Skeletal muscle satellite cell (primary cell): ENCODE data around the gene ADK.

Experiments
- H3K27me3 ChIP-seq: 2 replicates; pipeline ENCODE4 v1.7.0; 2013; ENCODE audit warnings: low read length; ENCODE audit not compliant: control insufficient read depth, insufficient read depth
- H3K36me3 ChIP-seq: 2 replicates; pipeline ENCODE4 v1.7.0; 2013; ENCODE audit warnings: mild to moderate bottlenecking, control low read depth, low read length; ENCODE audit not compliant: insufficient read depth
- H3K4me1 ChIP-seq: 2 replicates; pipeline ENCODE4 v1.7.0; 2013; ENCODE audit warnings: low read length; ENCODE audit not compliant: control insufficient read depth, insufficient read depth
- H3K4me2 ChIP-seq: 2 replicates; pipeline ENCODE4 v1.7.0; 2013; ENCODE audit warnings: mild to moderate bottlenecking, low read length
- H3K4me3 ChIP-seq: 2 replicates; pipeline ENCODE4 v1.7.0; 2013; ENCODE audit warnings: low read length
- H3K9ac ChIP-seq: 2 replicates; pipeline ENCODE4 v1.7.0; 2013; ENCODE audit warnings: mild to moderate bottlenecking, low read depth, low read length, moderate library complexity
- H3K9me3 ChIP-seq: replicated peaks from 2 replicates; pipeline ENCODE4 v1.7.0; 2013; ENCODE audit warnings: mild to moderate bottlenecking, control low read depth, low read length

ADK gene

DNA sequence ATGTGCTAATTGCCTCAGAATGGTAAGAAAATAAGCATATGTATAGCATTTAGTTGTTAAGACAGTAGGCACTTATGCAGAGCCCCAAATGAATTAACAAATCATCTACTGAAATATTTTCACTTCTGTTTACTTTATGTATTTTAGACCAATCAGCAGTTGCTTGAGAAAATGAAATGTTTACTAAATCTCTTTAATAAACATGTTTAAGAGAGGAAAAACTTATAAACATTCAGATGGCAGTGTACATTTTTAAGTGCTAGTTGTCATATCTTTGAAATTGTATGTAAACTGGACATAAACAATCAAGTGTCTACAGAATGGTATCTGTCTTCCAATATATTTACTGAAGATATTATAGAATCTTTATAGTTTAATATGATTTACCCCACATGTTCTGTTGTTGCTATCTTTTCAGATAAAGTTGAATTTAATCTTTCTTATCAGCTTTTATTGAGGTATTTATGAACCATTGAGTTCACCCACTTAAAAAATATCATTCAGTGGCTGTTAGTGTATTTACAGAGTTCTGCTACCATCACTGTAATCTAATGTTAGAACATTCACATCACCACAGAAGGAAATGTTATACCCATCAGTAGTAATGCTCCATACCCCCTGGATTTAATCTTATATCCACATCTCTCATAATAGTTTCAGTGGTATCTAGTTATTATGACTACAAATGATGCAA, 264.3 kb downstream of the ADK start:
- Histone ChIP-seq H3K4me1 (no peaks in the 10 kb centered on the region), H3K4me2 (no peak overlapping the region), H3K27me3 (no peaks in the 10 kb centered on the region), H3K4me3 (no peak overlapping the region), H3K9me3 (no peaks in the 10 kb centered on the region), H3K9ac (no peak overlapping the region), H3K36me3 (no peaks in the 10 kb centered on the region)

DNA sequence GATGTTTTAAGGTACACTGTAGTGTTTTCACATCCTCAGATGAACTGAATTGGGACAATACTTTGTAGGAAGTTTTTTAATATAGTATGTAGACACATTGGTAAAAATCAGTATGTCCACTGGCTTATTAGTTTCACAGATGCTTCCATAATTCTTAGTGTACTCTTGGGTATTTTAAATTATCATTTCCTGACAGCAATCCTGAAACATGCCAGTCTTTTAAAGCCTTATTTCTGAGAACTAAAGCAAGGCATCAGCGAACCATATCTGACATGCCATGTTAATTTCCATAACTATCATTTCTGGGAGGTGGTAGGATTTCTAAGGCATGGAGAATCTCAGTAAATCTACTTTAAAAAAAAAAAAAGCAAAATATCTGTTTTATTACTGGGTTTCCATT, 266.4 kb downstream of the ADK start:
- no peaks in the 10 kb centered on the region for H3K27me3 ChIP-seq
- H3K9me3 ChIP-seq: no peaks in the 10 kb centered on the region
- H3K9ac ChIP-seq: no peak overlapping the region
- no peaks in the 10 kb centered on the region for H3K36me3 ChIP-seq
- H3K4me2 ChIP-seq: no peak overlapping the region
- no peaks in the 10 kb centered on the region for H3K4me1 ChIP-seq
- no peak overlapping the region for H3K4me3 ChIP-seq

DNA sequence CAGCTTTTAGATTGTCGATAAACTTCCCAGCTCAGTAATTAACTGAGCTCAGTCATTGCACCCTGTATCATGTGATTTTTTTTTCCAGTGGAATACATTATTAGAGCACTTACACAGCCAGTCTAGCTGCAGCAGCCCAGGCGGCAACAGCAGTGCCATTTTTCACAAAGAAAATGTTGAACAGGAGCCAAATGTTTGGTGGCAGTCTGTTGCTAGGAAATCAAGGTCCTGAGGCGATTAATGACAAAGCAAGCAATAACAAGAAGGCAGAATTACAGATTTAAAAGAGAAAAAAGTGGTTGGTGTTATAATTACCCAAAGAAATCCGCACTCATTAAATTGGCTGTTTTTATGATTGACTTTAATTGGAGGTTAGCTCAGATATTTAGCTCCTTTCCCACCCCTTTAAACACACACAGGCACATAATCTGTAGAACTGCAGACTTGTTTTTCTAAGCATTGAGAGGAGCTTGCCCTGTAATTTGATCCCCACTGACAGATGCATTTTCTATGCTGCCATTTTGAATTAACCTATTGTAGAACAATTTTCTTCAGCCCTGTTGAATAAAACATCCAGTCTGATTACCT, 267.4 kb downstream of the ADK start:
- Histone ChIP-seq H3K4me1 (no peaks in the 10 kb centered on the region), H3K9ac (no peak overlapping the region), H3K4me2 (no peak overlapping the region), H3K4me3 (no peak overlapping the region), H3K27me3 (no peaks in the 10 kb centered on the region), H3K9me3 (no peaks in the 10 kb centered on the region), H3K36me3 (no peaks in the 10 kb centered on the region)

- Histone ChIP-seq H3K4me3 (no peak overlapping the region), H3K4me2 (no peak overlapping the region), H3K36me3 (no peaks in the 10 kb centered on the region), H3K27me3 (no peaks in the 10 kb centered on the region), H3K4me1 (no peaks in the 10 kb centered on the region), H3K9ac (no peak overlapping the region), H3K9me3 (no peaks in the 10 kb centered on the region)
These were observed 268.5 kb downstream of the ADK start for GRCh38 chr10:74419491-74419951.

DNA sequence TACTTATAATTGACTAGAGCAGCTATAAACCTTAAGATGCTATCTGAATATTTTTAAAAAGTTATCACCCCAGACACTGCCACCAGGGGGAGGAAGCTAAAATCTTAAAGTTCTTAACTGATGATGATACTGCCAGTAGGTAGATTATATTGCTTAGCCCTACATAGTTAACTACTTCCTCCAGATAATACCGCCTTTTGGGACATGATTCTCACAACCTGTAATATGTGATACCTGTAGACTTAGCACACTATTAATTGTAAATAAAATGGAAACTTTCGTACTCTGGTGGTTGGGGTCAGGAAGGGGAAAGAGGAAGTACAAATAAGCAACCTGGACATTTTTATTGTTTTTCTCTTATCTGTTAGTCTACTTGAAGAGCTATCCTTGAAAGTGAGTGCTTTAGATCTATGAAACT, 268.9 kb downstream of the ADK start:
- H3K4me2 ChIP-seq: no peak overlapping the region
- H3K27me3 ChIP-seq: no peaks in the 10 kb centered on the region
- H3K9ac ChIP-seq: no peak overlapping the region
- no peak overlapping the region for H3K4me3 ChIP-seq
- no peaks in the 10 kb centered on the region for H3K4me1 ChIP-seq
- no peaks in the 10 kb centered on the region for H3K36me3 ChIP-seq
- no peaks in the 10 kb centered on the region for H3K9me3 ChIP-seq

- H3K36me3 ChIP-seq: no peaks in the 10 kb centered on the region
These were observed 273.5 kb downstream of the ADK start for GRCh38 chr10:74424565-74424964.

DNA sequence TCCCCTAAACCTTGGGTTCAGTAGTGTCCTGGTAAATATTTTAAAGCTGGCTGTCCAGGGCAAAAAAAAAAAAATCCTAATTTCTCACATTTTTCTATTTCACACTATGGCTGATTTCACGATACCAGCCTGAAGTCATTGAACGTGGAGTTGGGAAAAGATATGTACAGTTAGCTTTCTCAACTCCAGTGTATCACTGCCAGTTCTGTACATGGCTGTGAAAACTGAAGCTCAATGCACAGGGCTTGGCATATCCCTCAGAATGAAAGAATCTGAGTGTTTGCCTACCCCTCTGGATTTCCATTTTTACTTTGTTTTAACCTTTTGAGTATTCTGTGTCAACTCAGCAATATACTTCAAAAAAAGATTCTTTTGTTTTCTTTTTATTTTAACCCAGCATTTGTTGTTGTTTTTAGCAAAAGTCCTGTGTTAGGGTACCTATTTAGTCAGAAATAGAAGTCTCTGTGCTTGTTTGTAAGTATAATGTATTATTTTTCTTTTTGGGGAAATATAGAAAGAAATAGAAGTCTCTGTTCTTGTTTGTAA, 274.5 kb downstream of the ADK start:
- Histone ChIP-seq H3K9ac (no peak overlapping the region), H3K4me1 (no peaks in the 10 kb centered on the region), H3K36me3 (no peaks in the 10 kb centered on the region), H3K4me2 (no peak overlapping the region), H3K27me3 (no peaks in the 10 kb centered on the region), H3K4me3 (no peak overlapping the region), H3K9me3 (no peaks in the 10 kb centered on the region)

More at GRCh38 chr10:74424565-74424964, 273.5 kb downstream of the ADK start:
- no peak overlapping the region for H3K4me2 ChIP-seq
- no peaks in the 10 kb centered on the region for H3K9me3 ChIP-seq
- no peak overlapping the region for H3K4me3 ChIP-seq
- no peaks in the 10 kb centered on the region for H3K4me1 ChIP-seq
- no peaks in the 10 kb centered on the region for H3K27me3 ChIP-seq
- no peak overlapping the region for H3K9ac ChIP-seq

- H3K9me3 ChIP-seq: no peaks in the 10 kb centered on the region
- H3K4me3 ChIP-seq: no peak overlapping the region
- peaks cover 19% of the 10 kb centered on the region for H3K4me1 ChIP-seq
- no peak overlapping the region for H3K4me2 ChIP-seq
- H3K9ac ChIP-seq: no peak overlapping the region
- H3K27me3 ChIP-seq: no peaks in the 10 kb centered on the region
- H3K36me3 ChIP-seq: no peaks in the 10 kb centered on the region
These were observed 280.8 kb downstream of the ADK start for GRCh38 chr10:74431816-74432215.

GRCh38 chr10:74432841-74433594, 282.0 kb downstream of the ADK start:
- Histone ChIP-seq H3K4me3 (no peak overlapping the region), H3K4me1 (peaks cover 27% of the 10 kb centered on the region)

GRCh38 chr10:74433595-74433956, 282.6 kb downstream of the ADK start:
- Histone ChIP-seq H3K4me1 (peaks cover 27% of the 10 kb centered on the region), H3K27me3 (no peaks in the 10 kb centered on the region), H3K36me3 (no peaks in the 10 kb centered on the region), H3K4me3 (no peak overlapping the region), H3K9ac (no peak overlapping the region), H3K9me3 (no peaks in the 10 kb centered on the region), H3K4me2 (no peak overlapping the region)

More at GRCh38 chr10:74432841-74433594, 282.0 kb downstream of the ADK start:
- H3K36me3 ChIP-seq: no peaks in the 10 kb centered on the region
- peak overlapping the region; percentile 19 for H3K4me2 ChIP-seq
- H3K9me3 ChIP-seq: no peaks in the 10 kb centered on the region
- no peaks in the 10 kb centered on the region for H3K27me3 ChIP-seq
- H3K9ac ChIP-seq: no peak overlapping the region

GRCh38 chr10:74433993-74434392, 283.0 kb downstream of the ADK start:
- Histone ChIP-seq H3K4me2 (no peak overlapping the region), H3K4me1 (peaks cover 27% of the 10 kb centered on the region), H3K9ac (no peak overlapping the region), H3K27me3 (no peaks in the 10 kb centered on the region), H3K9me3 (no peaks in the 10 kb centered on the region), H3K36me3 (no peaks in the 10 kb centered on the region), H3K4me3 (no peak overlapping the region)
